AG04450 (cell line): Measurements from ENCODE around the gene ZSWIM6. TPM values are rescaled to one million over a fixed set of nuclear protein-coding genes. Genes with fewer than 3 reads are reported as not detected.

ENCODE experiments used
- CTCF ChIA-PET: fragments of 300-600, 350-600 bp; formaldehyde crosslinking; extraction: SDS; loops from one replicate; lab custom pipeline; 2022; ENCODE audit warnings: antibody characterized with exemption, inconsistent platforms; lab: Charles Lee
- POLR2A ChIA-PET: fragments of 350-600 bp; formaldehyde crosslinking; extraction: SDS; loops from one replicate; lab custom pipeline; 2021; ENCODE audit warnings: antibody characterized with exemption, inconsistent platforms; lab: Yijun Ruan, JAX
- DNase-seq: peaks from one replicate; pipeline ENCODE4 v3.0.0-alpha.2; 2011; ENCODE audit warnings: low read depth, low spot score
- H3K27ac ChIP-seq: one replicate; pipeline ENCODE4 v1.5.1; 2012; ENCODE audit warnings: low read depth, low read length, control low read depth
- H3K27me3 ChIP-seq: one replicate; pipeline ENCODE4 v1.6.0; 2012; ENCODE audit warnings: low read length; ENCODE audit not compliant: control insufficient read depth, insufficient read depth
- H3K4me3 ChIP-seq: 2 replicates; pipeline ENCODE4 v1.5.1; 2011; ENCODE audit warnings: mild to moderate bottlenecking, low read depth, low read length, control low read depth
- H3K9me3 ChIP-seq: 2 replicates; pipeline ENCODE4 v1.5.1; 2012; ENCODE audit warnings: low read length; ENCODE audit not compliant: control insufficient read depth, insufficient read depth
- CTCF ChIP-seq: IDR thresholded peaks from 2 replicates; pipeline ENCODE4 v1.5.1; 2011; ENCODE audit warnings: low read depth, low read length, control low read depth, inconsistent platforms
- polyA plus RNA-seq: library from polyadenylated mRNA; depleted of rRNA; stranded (reverse); fragments of >200 nt; gene quantifications from 2 replicates; pipeline ENCODE4 v1.2.3, GENCODE V29; 2011

The ZSWIM6 gene
- polyA plus RNA-seq, 1 experiment: 18.9 TPM

DNA sequence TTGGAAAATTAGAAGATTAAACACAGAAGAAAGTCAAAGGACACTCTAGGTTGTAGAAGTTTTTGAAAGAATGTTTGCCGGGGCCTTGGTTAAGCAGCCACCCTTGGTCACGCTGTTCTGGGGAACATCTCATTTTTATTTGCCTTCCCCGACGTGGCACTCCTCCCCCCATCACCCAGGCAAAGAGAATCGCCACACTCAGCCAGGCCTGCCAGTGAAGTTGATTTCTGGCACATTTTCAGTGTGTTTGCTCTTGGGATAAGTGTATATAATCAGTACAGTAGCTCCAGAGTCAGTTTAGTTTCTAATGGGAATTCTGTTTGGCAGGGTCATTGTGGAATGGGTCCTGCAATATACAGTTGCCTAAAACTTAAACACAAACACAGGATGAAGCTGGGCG is 243.5 kb downstream of the ZSWIM6 start:
- H3K9me3 ChIP-seq: no peaks in the 10 kb centered on the region
- CTCF ChIA-PET: interaction anchor here (0.6 kb wide), 1 partner anchor 83 kb away, joined by 3 read pairs; no protein-coding TSS in a partner anchor
- no peak overlapping the region for H3K27ac ChIP-seq
- H3K4me3 ChIP-seq: no peak overlapping the region
- H3K27me3 ChIP-seq: peaks cover 3% of the 10 kb centered on the region
- TF ChIP-seq CTCF: no peak
- POLR2A ChIA-PET: no interaction called here
- DNase-seq: no peak

DNA sequence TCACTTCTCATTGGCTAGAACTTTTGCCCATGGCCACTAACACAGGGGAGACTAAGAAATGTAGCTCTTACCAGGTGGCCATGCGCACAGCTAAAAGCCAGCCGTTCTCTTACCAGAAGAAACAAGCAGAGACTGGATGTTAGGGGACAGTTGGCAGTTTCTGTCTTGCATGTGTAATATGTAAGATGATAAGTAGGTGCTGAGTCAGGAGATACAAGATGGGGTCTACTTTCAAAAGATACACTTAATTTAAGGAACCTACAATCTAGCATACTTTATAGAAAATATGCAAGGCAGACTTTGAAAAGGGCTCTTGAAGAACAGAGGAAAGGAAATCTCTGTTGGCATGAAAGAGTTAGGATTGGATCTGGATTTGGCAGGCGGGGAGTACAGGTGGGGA is 244.5 kb downstream of the ZSWIM6 start:
- Histone ChIP-seq H3K27me3 (peaks cover 3% of the 10 kb centered on the region), H3K4me3 (no peak overlapping the region), H3K9me3 (no peaks in the 10 kb centered on the region), H3K27ac (no peak overlapping the region)
- POLR2A ChIA-PET: no interaction called here
- no peak for DNase-seq
- CTCF ChIA-PET: no interaction called here
- no peak for TF ChIP-seq CTCF

GRCh38 chr5:61578858-61579503 is 246.9 kb downstream of the ZSWIM6 start:
- ChIA-PET POLR2A (no interaction called here), CTCF (no interaction called here)
- peaks cover 3% of the 10 kb centered on the region for H3K27me3 ChIP-seq
- H3K4me3 ChIP-seq: no peak overlapping the region
- DNase-seq: no peak
- H3K27ac ChIP-seq: no peak overlapping the region
- no peak for TF ChIP-seq CTCF
- H3K9me3 ChIP-seq: no peaks in the 10 kb centered on the region

- peaks cover 12% of the 10 kb centered on the region for H3K27me3 ChIP-seq
- no peak overlapping the region for H3K4me3 ChIP-seq
- no peak for TF ChIP-seq CTCF
- ChIA-PET CTCF (no interaction called here), POLR2A (no interaction called here)
- DNase-seq: no peak
- no peak overlapping the region for H3K27ac ChIP-seq
- H3K9me3 ChIP-seq: no peaks in the 10 kb centered on the region
Observed at GRCh38 chr5:61582205-61582820, 250.3 kb downstream of the ZSWIM6 start.

DNA sequence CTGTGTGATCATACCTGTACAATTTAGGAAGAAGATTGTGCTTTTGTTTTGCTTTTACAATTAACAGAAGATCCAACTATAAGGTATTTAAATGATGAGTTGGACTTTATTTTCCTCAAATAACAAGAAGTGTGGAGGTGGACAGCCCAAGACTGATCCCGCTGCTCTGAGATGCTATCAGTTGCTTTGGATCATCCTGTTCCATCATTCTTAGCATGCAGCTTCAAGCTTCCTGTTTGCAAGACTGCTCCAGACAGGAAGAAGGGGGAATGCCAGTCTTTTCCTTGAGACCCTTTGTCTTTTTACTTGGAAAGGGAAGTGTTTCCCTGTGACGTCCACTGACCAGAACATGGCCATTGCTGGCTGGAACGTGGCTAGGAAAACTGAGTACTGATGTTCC is 250.8 kb downstream of the ZSWIM6 start:
- H3K27me3 ChIP-seq: peaks cover 12% of the 10 kb centered on the region
- DNase-seq: no peak
- POLR2A ChIA-PET: no interaction called here
- no peak overlapping the region for H3K4me3 ChIP-seq
- H3K9me3 ChIP-seq: no peaks in the 10 kb centered on the region
- TF ChIP-seq CTCF: no peak
- no peak overlapping the region for H3K27ac ChIP-seq
- CTCF ChIA-PET: no interaction called here
